SU-DHL-6 (cell line): ENCODE results near the gene CAMSAP1.

Experiments used
- EZH2phosphoT487 ChIP-seq: fragments of 200-600 bp; sonication (generic), shearing (Covaris generic); conservative IDR thresholded peaks from 2 replicates; pipeline ENCODE4 v1.6.1; 2018; ENCODE audit warnings: mild to moderate bottlenecking, antibody characterized with exemption, low read length, moderate library complexity, mixed read lengths
- TF ChIP-seq, protein P1 (sequence below): fragments of 200-600 bp; sonication (generic); IDR thresholded peaks from one replicate; pipeline ENCODE4 v1.5.1; 2017; ENCODE audit warnings: antibody characterized with exemption, mild to moderate bottlenecking, low read length, moderate library complexity; ENCODE audit not compliant: insufficient read depth, poor library complexity, severe bottlenecking

DNA sequence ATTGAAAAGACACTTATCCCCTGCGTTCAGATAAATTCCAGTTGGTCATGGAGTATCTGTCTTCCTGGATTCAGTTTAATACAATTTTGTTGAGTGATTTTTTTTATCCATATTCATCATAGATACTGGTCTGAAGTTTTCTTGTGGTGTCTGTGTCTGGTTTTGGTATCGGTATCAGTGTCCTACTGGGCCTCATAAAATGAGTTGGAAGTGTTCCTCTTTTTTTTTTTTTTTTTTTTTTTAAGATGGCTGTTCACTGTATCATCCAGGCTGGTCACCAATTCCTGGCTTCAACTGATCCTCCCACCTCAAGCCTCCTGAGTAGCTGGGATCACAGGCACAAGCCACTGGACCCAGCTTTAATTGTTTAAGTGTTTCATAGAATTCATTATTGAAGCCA lies 2.9 kb upstream of the CAMSAP1 start:
- TF ChIP-seq, protein P1, sequence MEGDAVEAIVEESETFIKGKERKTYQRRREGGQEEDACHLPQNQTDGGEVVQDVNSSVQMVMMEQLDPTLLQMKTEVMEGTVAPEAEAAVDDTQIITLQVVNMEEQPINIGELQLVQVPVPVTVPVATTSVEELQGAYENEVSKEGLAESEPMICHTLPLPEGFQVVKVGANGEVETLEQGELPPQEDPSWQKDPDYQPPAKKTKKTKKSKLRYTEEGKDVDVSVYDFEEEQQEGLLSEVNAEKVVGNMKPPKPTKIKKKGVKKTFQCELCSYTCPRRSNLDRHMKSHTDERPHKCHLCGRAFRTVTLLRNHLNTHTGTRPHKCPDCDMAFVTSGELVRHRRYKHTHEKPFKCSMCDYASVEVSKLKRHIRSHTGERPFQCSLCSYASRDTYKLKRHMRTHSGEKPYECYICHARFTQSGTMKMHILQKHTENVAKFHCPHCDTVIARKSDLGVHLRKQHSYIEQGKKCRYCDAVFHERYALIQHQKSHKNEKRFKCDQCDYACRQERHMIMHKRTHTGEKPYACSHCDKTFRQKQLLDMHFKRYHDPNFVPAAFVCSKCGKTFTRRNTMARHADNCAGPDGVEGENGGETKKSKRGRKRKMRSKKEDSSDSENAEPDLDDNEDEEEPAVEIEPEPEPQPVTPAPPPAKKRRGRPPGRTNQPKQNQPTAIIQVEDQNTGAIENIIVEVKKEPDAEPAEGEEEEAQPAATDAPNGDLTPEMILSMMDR: no peak
- no peak for TF ChIP-seq EZH2phosphoT487
